NCI-H446 (cell line): ENCODE measurements around the gene KLF12.

Experiments used
- DNase-seq, 2 experiments: peaks; one replicate each; lab custom pipeline; 2025; lab: John Stamatoyannopoulos, UW

Gene KLF12

DNA sequence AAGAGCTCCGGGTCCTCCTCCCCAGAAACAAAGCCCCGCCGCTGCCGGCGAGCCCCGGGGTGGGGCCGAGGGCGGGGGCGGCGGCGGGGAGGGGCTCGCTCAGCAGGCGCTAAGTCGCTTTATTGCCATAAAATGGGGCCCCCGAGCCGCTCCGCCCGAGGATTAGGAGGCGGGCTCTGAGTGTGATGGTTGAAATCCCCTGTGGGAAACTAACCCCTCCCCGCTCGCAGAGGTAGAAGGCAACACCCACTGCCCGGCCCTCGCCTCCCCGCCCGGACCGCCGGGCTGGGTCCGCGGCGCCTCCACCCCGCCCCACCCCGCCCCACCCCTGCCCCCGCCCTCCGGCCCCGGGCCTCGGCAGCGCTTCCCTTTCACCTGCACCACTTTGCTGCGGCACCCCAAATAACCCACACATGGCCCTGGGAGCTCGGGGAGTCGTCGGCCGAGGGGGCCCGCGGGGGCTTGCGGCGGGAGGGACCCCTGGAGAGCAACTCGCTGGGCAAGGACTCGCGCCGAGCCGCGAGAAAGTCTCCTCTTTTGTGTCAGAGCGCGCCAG lies at the start of gene KLF12:
TSS of gene KLF12 (minus strand) at position 184 of the 556 bp plus-strand sequence.
- DNase-seq, result peak; percentile 23 to 58

GRCh38 chr13:74182491-74182890 lies 48.3 kb upstream of the KLF12 start:
- DNase-seq, result no peak

DNA sequence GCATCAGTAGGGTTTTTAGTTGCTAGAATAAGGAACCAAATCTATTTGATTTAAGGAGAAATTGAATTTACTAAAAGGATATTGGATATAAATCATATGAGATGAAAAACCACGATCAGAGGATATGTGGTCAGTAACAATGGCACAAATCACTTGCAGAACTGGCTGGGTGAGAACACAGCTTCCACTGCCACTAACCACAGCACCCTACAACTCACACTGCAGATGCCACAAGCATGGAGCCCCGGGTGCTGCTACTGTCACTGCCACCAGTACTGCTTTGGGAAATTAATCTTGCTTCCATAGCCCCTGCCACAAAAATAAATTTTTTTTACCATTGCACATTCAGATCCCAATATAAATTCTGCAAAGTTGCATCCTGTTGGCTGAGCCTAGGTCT lies 40.6 kb upstream of the KLF12 start:
- no peak for DNase-seq

DNA sequence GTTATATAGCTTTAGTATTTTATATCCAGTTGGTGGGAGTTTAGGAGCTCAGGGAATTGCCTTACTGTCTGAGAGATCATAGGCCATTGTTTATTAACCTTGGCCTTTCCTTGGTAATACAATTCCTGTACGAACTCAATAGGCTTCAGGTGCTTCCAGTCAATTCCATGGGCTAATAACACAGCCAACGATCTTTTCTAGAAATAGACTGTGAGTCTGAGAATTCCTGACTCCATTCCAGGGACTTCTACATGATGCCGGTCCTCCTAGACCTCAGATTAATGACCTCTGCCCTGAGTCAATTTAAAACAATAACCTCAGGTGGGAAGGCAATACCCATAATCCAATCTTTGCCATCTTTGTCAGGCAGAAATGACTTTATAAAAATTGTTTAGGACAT lies 39.6 kb upstream of the KLF12 start:
- DNase-seq, result no peak

- no peak for DNase-seq
These were observed 37.4 kb upstream of the KLF12 start for GRCh38 chr13:74171641-74172040.

- DNase-seq, result no peak
These were observed 35.5 kb upstream of the KLF12 start for GRCh38 chr13:74169676-74170075.

DNA sequence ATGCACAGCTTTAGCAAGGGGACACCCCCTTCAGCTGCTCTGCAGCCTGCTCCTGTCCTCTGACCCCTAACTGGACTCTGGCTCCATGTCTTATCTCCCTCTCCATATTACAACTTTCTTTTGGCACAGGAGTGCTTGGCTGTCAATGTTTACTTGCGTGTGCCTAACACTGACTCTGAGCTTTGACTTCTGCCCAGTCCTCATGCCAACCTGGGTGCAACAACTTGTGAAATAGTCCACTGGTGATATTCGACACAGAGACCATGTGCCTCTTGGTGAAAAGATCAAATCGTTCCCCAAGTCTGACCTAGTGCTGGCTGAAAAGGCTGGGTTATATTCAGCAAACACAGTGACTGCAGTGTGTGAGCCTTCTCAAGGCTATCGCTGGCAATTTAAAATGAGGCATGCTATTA lies 34.1 kb upstream of the KLF12 start:
- DNase-seq, result no peak

GRCh38 chr13:74166261-74167004 lies 32.2 kb upstream of the KLF12 start:
- no peak for DNase-seq

DNA sequence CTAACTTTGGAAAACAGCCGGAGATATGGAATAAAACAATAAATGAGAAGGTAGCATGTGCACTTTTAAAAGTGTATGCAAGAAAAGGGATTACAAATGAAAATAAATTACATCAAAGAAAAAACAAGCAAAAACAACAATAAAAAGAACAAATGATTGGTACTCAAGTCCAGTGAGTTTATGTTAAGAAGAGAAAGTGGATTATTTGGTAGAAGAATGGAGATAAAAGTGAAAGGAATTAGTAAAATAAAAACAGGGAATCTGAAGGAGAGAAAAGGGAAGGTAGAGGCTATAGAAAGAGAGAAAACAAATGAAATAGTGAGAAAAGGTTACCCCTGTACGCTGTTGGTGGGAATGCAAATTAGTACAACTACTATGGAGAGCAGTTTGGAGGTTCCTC lies 28.6 kb upstream of the KLF12 start:
- no peak for DNase-seq

DNA sequence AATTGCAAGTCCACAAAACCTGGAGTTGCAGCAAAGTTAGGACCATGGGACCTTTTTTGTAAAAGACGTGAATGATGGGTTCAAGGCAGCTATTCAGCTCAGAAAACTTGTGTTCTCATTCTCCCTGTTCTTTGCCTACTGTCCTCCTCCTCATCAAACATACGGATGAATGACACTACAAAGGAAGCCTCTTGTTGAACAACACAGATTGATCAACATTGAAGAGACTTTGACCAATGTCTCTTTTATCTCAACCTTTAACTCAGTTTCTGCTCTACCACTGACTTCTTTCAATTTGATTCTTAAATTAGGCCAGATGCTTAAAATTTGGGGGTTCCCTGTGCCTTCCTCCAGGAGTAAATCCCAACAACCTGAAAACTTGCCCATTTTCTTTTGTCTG lies 27.9 kb upstream of the KLF12 start:
- DNase-seq, result no peak

- DNase-seq, result no peak
These were observed 24.6 kb upstream of the KLF12 start for GRCh38 chr13:74158571-74159352.

- DNase-seq, result no peak
These were observed 23.8 kb upstream of the KLF12 start for GRCh38 chr13:74158028-74158427.

GRCh38 chr13:74154981-74155380 lies 20.8 kb upstream of the KLF12 start:
- no peak for DNase-seq

GRCh38 chr13:74153316-74153715 lies 19.1 kb upstream of the KLF12 start:
- DNase-seq, result no peak

DNA sequence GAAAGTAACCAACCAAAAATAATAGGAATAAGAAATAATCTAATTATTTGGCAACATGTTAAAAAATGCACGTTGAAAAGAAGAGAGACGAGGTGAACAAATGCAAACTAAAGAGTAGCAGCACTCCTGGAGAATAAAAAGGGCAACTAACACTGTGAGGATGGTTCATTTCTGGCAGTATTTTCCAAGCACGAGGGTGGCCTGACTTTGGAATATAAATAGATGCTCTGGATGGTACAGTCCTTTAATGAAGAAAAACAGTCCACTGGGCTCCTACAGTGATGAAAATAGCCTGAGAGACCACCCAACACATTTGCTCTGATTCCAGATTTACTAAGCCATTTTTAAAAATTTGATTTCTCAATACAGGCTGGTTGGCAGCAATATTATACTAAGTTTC lies 17.7 kb upstream of the KLF12 start:
- no peak for DNase-seq

- DNase-seq, result no peak
These were observed 14.1 kb upstream of the KLF12 start for GRCh38 chr13:74148352-74148751.

- DNase-seq, result peak in 1 of 2 experiments; percentile 3
These were observed 11.2 kb upstream of the KLF12 start for GRCh38 chr13:74145249-74145975.

DNA sequence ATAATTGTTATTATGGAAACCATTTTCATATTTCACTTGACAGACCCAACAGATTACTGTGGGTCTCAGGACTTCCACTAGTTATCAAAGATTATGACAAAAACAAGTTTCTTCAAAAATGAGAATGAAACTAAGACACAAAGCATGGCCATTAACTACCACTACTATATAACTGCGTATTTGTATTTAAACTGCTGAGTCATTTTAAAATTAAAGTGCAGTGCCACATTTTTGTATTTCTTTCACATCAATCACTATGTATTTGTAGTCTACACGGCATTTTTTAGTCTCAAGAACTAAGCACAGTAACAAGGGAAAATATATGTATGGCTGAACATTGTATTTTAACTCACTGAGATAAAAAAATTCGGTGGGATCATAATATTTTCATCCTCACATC lies 10.1 kb upstream of the KLF12 start:
- DNase-seq, result no peak

DNA sequence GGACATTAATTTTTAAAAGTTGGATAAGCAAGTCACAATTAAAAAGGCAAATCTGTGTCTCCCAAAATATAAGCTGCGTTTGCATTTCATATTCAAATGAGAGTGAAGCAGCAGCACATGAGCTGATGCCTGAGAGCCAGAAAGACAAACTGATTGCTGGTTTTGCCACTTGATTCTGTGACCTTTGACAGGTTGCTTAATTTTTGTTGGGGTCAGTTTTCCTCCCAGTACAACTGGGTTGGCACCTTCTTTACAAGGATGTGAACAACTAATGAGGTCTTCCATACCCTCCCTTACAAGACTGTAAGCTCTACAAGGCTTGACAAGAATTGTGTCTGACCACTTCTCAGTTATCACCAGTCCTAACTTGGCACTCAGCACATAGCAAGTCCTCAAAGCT lies 8.1 kb upstream of the KLF12 start:
- no peak for DNase-seq

DNA sequence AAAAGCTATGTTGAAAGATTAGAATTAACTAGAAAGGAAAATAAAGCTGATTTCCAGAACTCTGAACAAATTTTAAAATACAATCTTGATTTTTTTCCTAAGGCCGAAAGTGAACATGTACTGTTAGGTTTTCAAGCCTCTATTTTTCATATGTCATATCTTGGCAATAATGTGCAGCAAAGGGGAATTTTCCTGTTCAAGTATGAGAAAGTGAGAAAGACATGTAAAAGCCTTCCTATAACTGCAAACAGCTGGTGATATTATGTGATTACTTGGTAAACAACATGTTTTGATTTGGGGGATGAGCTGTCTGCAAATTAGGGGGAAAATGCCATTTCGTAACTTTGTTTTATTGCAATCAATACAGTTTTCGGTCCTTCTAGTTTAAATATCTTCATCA lies 4.0 kb upstream of the KLF12 start:
- DNase-seq, result no peak

- no peak for DNase-seq
These were observed 2.0 kb upstream of the KLF12 start for GRCh38 chr13:74136084-74136658.
